Fibroblast of the aortic adventitia (primary cell): Measurements from ENCODE around the gene POLR1G. TPM values are rescaled to one million over a fixed set of nuclear protein-coding genes. Genes with fewer than 3 reads are reported as not detected.

Source experiments
- DNase-seq: peaks from one replicate; pipeline ENCODE4 v3.0.0-alpha.2; 2010; ENCODE audit warnings: low read depth
- H3K4me3 ChIP-seq: 2 replicates; pipeline ENCODE4 v1.5.1; 2011; ENCODE audit warnings: low read depth, mild to moderate bottlenecking, control low read depth, low read length, moderate library complexity
- CTCF ChIP-seq: IDR thresholded peaks from 2 replicates; pipeline ENCODE4 v1.5.1; 2011; ENCODE audit warnings: mild to moderate bottlenecking, low read length, control low read depth, inconsistent platforms; ENCODE audit not compliant: insufficient read depth
- total RNA-seq: library from RNA; depleted of rRNA; stranded (reverse); fragments of >200 nt; gene quantifications from 2 replicates; pipeline ENCODE4 v1.2.3, GENCODE V29; 2012; ENCODE audit warnings: low replicate concordance

Gene POLR1G
- total RNA-seq, 1 donor = 5.7 TPM

DNA sequence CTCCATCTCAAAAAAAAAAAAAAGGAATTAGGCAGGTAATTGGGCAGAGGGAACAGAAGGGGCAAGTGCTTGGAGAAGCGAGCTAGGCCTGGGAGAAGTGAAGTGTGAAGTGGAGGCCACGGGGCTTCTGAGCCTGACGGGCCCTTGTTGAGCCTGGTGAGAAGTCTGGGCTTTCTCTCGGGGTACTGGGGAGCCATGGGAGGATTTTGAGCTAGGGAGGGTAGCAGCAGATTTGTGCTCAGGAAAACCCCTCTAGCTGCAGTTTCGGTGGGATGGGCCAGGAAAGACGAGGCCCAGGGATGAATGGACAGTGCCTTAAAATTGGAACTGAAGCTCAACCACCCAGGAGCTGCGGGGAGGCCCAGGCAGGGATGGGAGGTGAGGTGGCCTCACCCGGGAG lies 8.0 kb downstream of the POLR1G start:
- no peak overlapping the region for H3K4me3 ChIP-seq
- DNase-seq = no peak
- no peak for TF ChIP-seq CTCF

DNA sequence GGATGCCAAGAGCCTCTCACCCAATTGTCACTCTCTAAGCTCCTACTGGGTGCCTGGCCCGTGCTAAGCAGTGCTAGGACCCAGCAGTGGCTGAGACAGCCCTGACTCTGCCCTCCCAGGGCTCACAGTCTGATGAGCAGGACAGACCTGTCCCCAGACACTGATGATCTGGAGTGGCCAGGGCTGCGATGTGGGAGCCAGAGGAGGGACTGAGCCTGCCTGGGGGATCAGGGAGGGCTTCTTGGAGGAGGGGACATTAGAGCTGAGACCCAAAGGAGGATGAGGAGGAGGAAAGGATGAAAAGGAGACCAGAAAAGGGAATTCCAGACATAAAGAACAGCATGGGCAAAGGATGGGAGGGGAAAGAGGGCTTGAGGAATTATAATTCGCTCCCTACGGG lies 10.7 kb downstream of the POLR1G start:
- no peak overlapping the region for H3K4me3 ChIP-seq
- DNase-seq = no peak
- no peak for TF ChIP-seq CTCF

DNA sequence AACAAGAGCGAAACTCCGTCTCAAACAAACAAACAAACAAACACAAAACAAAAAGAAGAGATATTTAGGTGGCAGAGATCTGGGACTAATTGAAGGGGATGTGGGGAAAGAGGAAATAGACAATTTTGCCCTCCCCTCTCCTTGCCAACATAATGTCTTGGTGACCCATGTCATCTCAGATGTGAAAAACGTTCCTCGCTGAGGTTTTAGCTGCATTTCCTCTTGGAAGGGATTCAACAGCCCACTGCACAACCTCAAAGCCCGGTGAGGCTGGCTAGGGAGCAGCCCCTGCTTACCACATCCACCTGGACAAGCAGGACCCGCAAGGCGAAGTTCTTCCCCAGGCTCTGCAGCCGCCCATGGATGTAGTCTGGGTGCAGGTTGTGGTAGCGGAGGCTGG lies 12.4 kb downstream of the POLR1G start:
- H3K4me3 ChIP-seq = no peak overlapping the region
- no peak for DNase-seq
- TF ChIP-seq CTCF = no peak

DNA sequence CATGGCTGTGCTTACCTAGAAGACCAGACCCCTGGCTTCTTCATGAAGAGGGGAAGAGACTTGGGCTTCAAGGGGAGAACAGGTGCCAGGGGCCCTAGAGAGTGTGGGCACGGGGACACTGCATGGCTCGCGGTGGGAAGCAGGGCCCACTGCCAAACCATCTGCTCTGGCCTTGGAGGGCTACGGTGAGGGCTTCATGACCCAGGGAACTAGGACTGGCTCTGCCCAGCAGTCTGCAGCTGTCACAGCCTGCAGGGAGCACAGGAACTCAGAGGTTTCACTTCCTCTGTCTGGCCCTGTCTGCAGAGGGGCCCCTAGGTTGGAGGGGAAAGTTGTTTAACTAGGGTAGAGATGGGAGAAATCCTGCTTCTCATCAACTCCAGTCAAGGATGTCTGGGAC lies 13.0 kb downstream of the POLR1G start:
- no peak for TF ChIP-seq CTCF

DNA sequence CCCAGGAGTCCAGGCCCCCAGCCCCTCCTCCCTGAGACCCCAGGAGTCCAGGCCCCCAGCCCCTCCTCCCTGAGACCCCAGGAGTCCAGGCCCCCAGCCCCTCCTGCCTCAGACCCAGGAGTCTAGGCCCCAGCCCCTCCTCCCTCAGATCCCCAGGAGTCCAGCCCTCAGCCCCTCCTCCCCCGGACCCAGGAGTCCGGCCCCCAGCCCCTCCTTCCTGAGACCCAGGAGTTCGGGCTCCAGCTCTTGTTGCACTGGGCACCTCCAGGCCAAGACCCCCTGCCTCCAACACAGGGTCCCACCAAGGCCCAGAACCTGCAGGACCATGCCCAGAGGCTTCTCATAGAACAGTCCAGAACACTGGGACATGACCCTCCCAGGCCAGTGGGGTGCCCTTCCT lies 13.5 kb downstream of the POLR1G start:
- DNase-seq = no peak
- no peak for TF ChIP-seq CTCF
- no peak overlapping the region for H3K4me3 ChIP-seq

More for the DNA sequence above, 13.0 kb downstream of the POLR1G start:
- H3K4me3 ChIP-seq = no peak overlapping the region
- no peak for DNase-seq

DNA sequence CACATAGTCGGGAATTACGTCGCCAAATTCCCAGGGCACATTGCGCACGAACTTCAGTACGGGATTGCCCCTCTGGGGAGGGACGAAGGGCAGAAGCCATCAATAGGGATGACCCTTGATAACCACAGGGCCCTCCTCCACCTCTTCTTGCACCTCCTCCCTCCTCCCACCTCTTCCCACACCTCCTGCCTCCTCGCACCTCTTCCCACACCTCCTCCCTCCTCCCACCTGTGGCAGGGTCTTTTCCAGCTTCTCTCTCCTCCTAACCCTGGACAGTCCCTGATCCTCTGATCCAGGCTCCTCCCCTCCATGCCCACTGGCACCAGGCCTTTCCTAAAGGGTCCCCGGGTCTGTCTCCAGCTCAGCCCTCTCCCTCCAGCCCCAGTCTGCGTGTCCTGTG lies 13.9 kb downstream of the POLR1G start:
- no peak for DNase-seq
- H3K4me3 ChIP-seq = no peak overlapping the region
- no peak for TF ChIP-seq CTCF

- TF ChIP-seq CTCF = no peak
- no peak overlapping the region for H3K4me3 ChIP-seq
- DNase-seq = no peak
These were observed 14.4 kb downstream of the POLR1G start for GRCh38 chr19:45420871-45421270.
